H1 (cell line): ENCODE results near the gene IQSEC3. TPM values are rescaled to one million over a fixed set of nuclear protein-coding genes. Genes with fewer than 3 reads are reported as not detected.

Experiments used
- CTCF ChIA-PET: fragments of 300-600 bp; sonication (Branson Sonifier 250); formaldehyde crosslinking; loops from one replicate; lab custom pipeline; 2021; ENCODE audit not compliant: partially characterized antibody; lab: Charles Lee
- POLR2A ChIA-PET: fragments of 300-600 bp; sonication (Branson Sonifier 250); formaldehyde crosslinking; loops from one replicate; lab custom pipeline; 2021; ENCODE audit warnings: inconsistent platforms; ENCODE audit not compliant: partially characterized antibody; lab: Charles Lee
- DNase-seq, 2 experiments: peaks; one replicate each; pipeline versions ENCODE4 v3.0.0 to v3.0.0-alpha.2; 2010 to 2022; ENCODE audit warnings: low spot score in 2 of 2, low read depth in 1 of 2, mixed read lengths in 1 of 2
- FAIRE-seq: peaks from 2 replicates; lab custom pipeline; 2011; peaks lifted over from hg19 to GRCh38; lab: Jason Lieb, UNC
- H2AFZ ChIP-seq: 2 replicates; pipeline ENCODE4 v1.8.1; 2012; ENCODE audit warnings: low read length, inconsistent platforms
- H2AK5ac ChIP-seq: 2 replicates; pipeline ENCODE4 v1.6.1; 2013; ENCODE audit warnings: low read depth, low read length
- H2BK120ac ChIP-seq: replicated peaks from 2 replicates; pipeline ENCODE3; 2013; ENCODE audit warnings: low read depth, low read length, inconsistent platforms
- H2BK12ac ChIP-seq: 2 replicates; pipeline ENCODE4 v1.6.1; 2013; ENCODE audit warnings: low read depth, low read length
- H2BK15ac ChIP-seq: 2 replicates; pipeline ENCODE4 v1.6.1; 2013; ENCODE audit warnings: low read length
- H2BK20ac ChIP-seq: 2 replicates; pipeline ENCODE4 v1.6.1; 2013; ENCODE audit warnings: low read length
- H2BK5ac ChIP-seq: 2 replicates; pipeline ENCODE4 v1.6.1; 2013; ENCODE audit warnings: low read depth, low read length
- H3K14ac ChIP-seq: 2 replicates; pipeline ENCODE4 v1.6.1; 2013; ENCODE audit warnings: inconsistent platforms; ENCODE audit not compliant: insufficient read length
- H3K18ac ChIP-seq: 2 replicates; pipeline ENCODE4 v1.6.1; 2013; ENCODE audit warnings: low read length; ENCODE audit errors: extremely low read depth
- H3K23ac ChIP-seq: 2 replicates; pipeline ENCODE4 v1.6.1; 2013; ENCODE audit warnings: inconsistent platforms; ENCODE audit not compliant: insufficient read length
- H3K23me2 ChIP-seq: 2 replicates; pipeline ENCODE4 v1.6.1; 2013; ENCODE audit warnings: low read depth, low read length
- H3K27ac ChIP-seq: 2 replicates; pipeline ENCODE4 v1.6.1; 2011; ENCODE audit warnings: low read depth, low read length, inconsistent platforms
- H3K27me3 ChIP-seq, 4 experiments: replicated peaks in 1 of 4; 1 replicate in 1 of 4; 2 replicates in 3 of 4; pipeline versions ENCODE4 v1.6.1 to v1.8.1; 2011 to 2013; ENCODE audit warnings: low read length in 3 of 4, mild to moderate bottlenecking in 3 of 4, inconsistent platforms in 2 of 4, mixed read lengths in 2 of 4, moderate library complexity in 1 of 4; ENCODE audit not compliant: control insufficient read depth in 3 of 4, insufficient read depth in 3 of 4; ENCODE audit errors: extremely low read depth in 1 of 4
- H3K36me3 ChIP-seq, 4 experiments: 2 replicates each; pipeline versions ENCODE4 v1.6.1 to v1.8.1; 2011 to 2013; ENCODE audit warnings: mild to moderate bottlenecking in 4 of 4, low read length in 3 of 4, moderate library complexity in 2 of 4, control low read depth in 1 of 4, inconsistent platforms in 1 of 4; ENCODE audit not compliant: insufficient read depth in 4 of 4, control insufficient read depth in 2 of 4
- H3K4ac ChIP-seq: replicated peaks from 2 replicates; pipeline ENCODE3; 2013; ENCODE audit warnings: low read length, low read depth, mixed read lengths, inconsistent platforms; ENCODE audit not compliant: insufficient read length
- H3K4me1 ChIP-seq, 4 experiments: replicated peaks in 1 of 4; 1 replicate in 1 of 4; 2 replicates in 3 of 4; pipeline versions ENCODE4 v1.6.1 to v1.8.1; 2011 to 2013; ENCODE audit warnings: low read length in 3 of 4, inconsistent platforms in 2 of 4, mixed read lengths in 1 of 4; ENCODE audit not compliant: insufficient read depth in 4 of 4, control insufficient read depth in 3 of 4
- H3K4me2 ChIP-seq, 2 experiments: 2 replicates each; pipeline versions ENCODE4 v1.6.1 to v1.8.1; 2011 to 2013; ENCODE audit warnings: low read depth in 2 of 2, low read length in 2 of 2, control low read depth in 1 of 2, inconsistent platforms in 1 of 2, mild to moderate bottlenecking in 1 of 2; ENCODE audit not compliant: insufficient read depth in 1 of 2
- H3K4me3 ChIP-seq, 4 experiments: fragments of 200-600, 300-600 bp in 1 of 4; sonication (generic), shearing (Covaris generic), sonication (Bioruptor Twin) in 1 of 4; 2 replicates each; pipeline versions ENCODE4 v1.5.1 to v1.8.1; 2011 to 2016; ENCODE audit warnings: low read length in 4 of 4, low read depth in 3 of 4, control low read depth in 2 of 4, inconsistent platforms in 2 of 4, mild to moderate bottlenecking in 2 of 4, mixed read lengths in 1 of 4, moderate library complexity in 1 of 4; ENCODE audit not compliant: insufficient read depth in 2 of 4; ENCODE audit errors: extremely low read depth in 1 of 4
- H3K56ac ChIP-seq: replicated peaks from 2 replicates; pipeline ENCODE3; 2013; ENCODE audit warnings: low read depth, mild to moderate bottlenecking, mixed read lengths, low read length, inconsistent platforms; ENCODE audit not compliant: insufficient read length
- H3K79me1 ChIP-seq: 2 replicates; pipeline ENCODE4 v1.6.1; 2013; ENCODE audit warnings: low read depth, low read length, control low read depth
- H3K79me2 ChIP-seq, 2 experiments: 2 replicates each; pipeline versions ENCODE4 v1.6.1 to v1.8.1; 2012 to 2013; ENCODE audit warnings: low read length in 2 of 2, mild to moderate bottlenecking in 2 of 2, inconsistent platforms in 1 of 2; ENCODE audit not compliant: insufficient read depth in 2 of 2, control insufficient read depth in 1 of 2
- H3K9ac ChIP-seq, 4 experiments: replicated peaks in 1 of 4; 1 replicate in 1 of 4; 2 replicates in 3 of 4; pipeline versions ENCODE4 v1.6.1 to v1.8.1; 2011 to 2013; ENCODE audit warnings: low read depth in 3 of 4, low read length in 3 of 4, control low read depth in 2 of 4, mild to moderate bottlenecking in 2 of 4, moderate library complexity in 2 of 4, inconsistent platforms in 1 of 4; ENCODE audit errors: extremely low read depth in 1 of 4
- H3K9me3 ChIP-seq, 2 experiments: 2 replicates each; pipeline versions ENCODE4 v1.6.1 to v1.8.1; 2012 to 2013; ENCODE audit warnings: mild to moderate bottlenecking in 2 of 2, moderate library complexity in 2 of 2, control low read depth in 1 of 2, inconsistent platforms in 1 of 2, low read depth in 1 of 2, low read length in 1 of 2, mixed read lengths in 1 of 2; ENCODE audit not compliant: insufficient read depth in 2 of 2
- H4K20me1 ChIP-seq, 2 experiments: replicated peaks in 1 of 2; 2 replicates each; pipeline versions ENCODE3 to v1.8.1; 2011 to 2013; ENCODE audit warnings: inconsistent platforms in 2 of 2, low read length in 2 of 2, mild to moderate bottlenecking in 1 of 2; ENCODE audit not compliant: insufficient read depth in 2 of 2, control insufficient read depth in 1 of 2
- H4K5ac ChIP-seq: 2 replicates; pipeline ENCODE4 v1.6.1; 2013; ENCODE audit warnings: low read length, low read depth, mixed read lengths, inconsistent platforms; ENCODE audit not compliant: insufficient read length
- H4K8ac ChIP-seq: 2 replicates; pipeline ENCODE4 v1.8.0; 2013; ENCODE audit warnings: mild to moderate bottlenecking, moderate library complexity, low read length, inconsistent platforms; ENCODE audit not compliant: insufficient read depth; ENCODE audit errors: extremely low read depth
- H4K91ac ChIP-seq: replicated peaks from 2 replicates; pipeline ENCODE3; 2013; ENCODE audit warnings: low read length, mixed read lengths, inconsistent platforms; ENCODE audit not compliant: insufficient read length
- BACH1 ChIP-seq: IDR thresholded peaks from 2 replicates; pipeline ENCODE4 v1.6.1; 2012; ENCODE audit warnings: low read length, improper control_type of control experiment
- CBX5 ChIP-seq: fragments of 300-800, 300-1000 bp; sonication (generic); IDR thresholded peaks from 2 replicates; pipeline ENCODE4 v1.7.1; 2016; ENCODE audit warnings: antibody characterized with exemption, low read length, low read depth
- SIRT6 ChIP-seq: IDR thresholded peaks from one replicate; pipeline ENCODE4 v1.7.1; 2012; ENCODE audit warnings: low read length, inconsistent platforms
- WGBS, 2 experiments: shearing (Covaris generic) in 1 of 2; methylation state at CpG; one replicate each; pipeline versions ENCODE4 v1.1.6 to v1.1.7; 2013 to 2015; ENCODE audit warnings: low lambda C conversion rate in 2 of 2, mixed read lengths in 2 of 2, inconsistent platforms in 1 of 2, low coverage in 1 of 2, missing lambda C conversion rate in 1 of 2; ENCODE audit not compliant: insufficient replicate concordance in 2 of 2, insufficient coverage in 1 of 2, insufficient read length in 1 of 2; ENCODE audit errors: extremely low coverage in 1 of 2, missing lambda C conversion rate in 1 of 2; 5-methylcytosine and 5-hydroxymethylcytosine counted together
- polyA plus RNA-seq, 7 experiments: library from polyadenylated mRNA; depleted of rRNA in 3 of 7; stranded (reverse) in 5 of 7; unstranded in 2 of 7; fragments of >200 nt in 5 of 7; fragments of 200-250 nt in 2 of 7; gene quantifications; 1 replicate in 5 of 7; 2 replicates in 1 of 7; 4 replicates in 1 of 7; pipeline versions ENCODE4 v1.2.1 to v1.2.3, GENCODE V29; 2011 to 2013; ENCODE audit warnings: missing spikeins in 2 of 7, mixed read lengths in 2 of 7
- total RNA-seq: library from RNA; stranded (reverse); fragmentation: NEBNext Ultra II Directional; extraction: Animal tissue kit (Norgen Biotek cat#: 25700); gene quantifications from 2 replicates; pipeline ENCODE4 v1.2.1, GENCODE V29; 2021
- TF ChIP-seq, protein P1 (sequence below), 3 experiments: IDR thresholded peaks; 1 replicate in 2 of 3; 2 replicates in 1 of 3; pipeline versions ENCODE4 v1.5.1 to v1.6.1; 2011; ENCODE audit warnings: low read length in 3 of 3, mild to moderate bottlenecking in 3 of 3, inconsistent platforms in 2 of 3, low read depth in 1 of 3, moderate library complexity in 1 of 3; ENCODE audit not compliant: insufficient read depth in 1 of 3; ENCODE audit errors: control extremely low read depth in 1 of 3
- TF ChIP-seq, protein P2 (sequence below): IDR thresholded peaks from 2 replicates; pipeline ENCODE4 v1.6.1; 2012; ENCODE audit warnings: inconsistent platforms

Gene IQSEC3
- total and polyA plus RNA-seq, 2 of the 8 experiments (the other 6 are each of a cell fraction or from before 2014, with no cell fraction given): 1.2 to 3.1 TPM

DNA sequence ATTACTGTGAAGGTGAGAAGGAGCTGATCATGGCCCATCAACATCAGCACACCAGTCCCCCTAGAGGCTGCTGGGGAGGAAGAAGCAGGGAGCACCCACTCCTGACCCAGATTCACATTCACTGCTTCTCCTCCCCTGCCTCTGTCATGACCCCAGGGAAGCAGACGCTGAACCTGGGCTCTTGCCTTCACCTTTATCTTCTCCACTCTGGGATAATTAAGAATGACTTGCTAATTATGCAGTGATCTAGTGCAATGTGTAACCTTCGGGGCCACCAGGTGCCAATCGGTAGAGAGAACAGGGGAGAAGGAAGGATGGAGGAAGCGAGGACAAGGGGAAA, 44.4 kb upstream of the IQSEC3 start:
- Histone ChIP-seq H3K27me3 (no peaks in the 10 kb centered on the region), H2BK120ac (no peak overlapping the region), H3K4me3 (no peak overlapping the region), H3K14ac (no peak overlapping the region), H2BK5ac (no peak overlapping the region; the same call in 1 of the 2 replicates), H4K91ac (no peak overlapping the region), H3K9ac (no peak overlapping the region), H3K27ac (no peak overlapping the region), H2AK5ac (no peak overlapping the region), H3K18ac (no peak overlapping the region), H3K79me2 (no peaks in the 10 kb centered on the region), H4K5ac (no peak overlapping the region), H3K36me3 (peaks cover 2 to 11% (median 9%) of the 10 kb centered on the region in 4 experiments; a peak in 5 of 8 replicates), H3K4ac (no peak overlapping the region), H2BK15ac (no peak overlapping the region), H3K23ac (no peak overlapping the region), H4K8ac (no peak overlapping the region), H3K4me1 (no peaks in the 10 kb centered on the region), H3K56ac (no peak overlapping the region), H4K20me1 (peaks cover 7% of the 10 kb centered on the region in 2 experiments), H2BK20ac (no peak overlapping the region), H3K4me2 (no peak overlapping the region), H2BK12ac (no peak overlapping the region), H3K9me3 (no peaks in the 10 kb centered on the region), H3K79me1 (peaks cover 12% of the 10 kb centered on the region; the same call in 1 of the 2 replicates), H2AFZ (no peak overlapping the region), H3K23me2 (no peaks in the 10 kb centered on the region)
- TF ChIP-seq SIRT6: no peak
- no peak for TF ChIP-seq CBX5
- TF ChIP-seq BACH1: no peak
- TF ChIP-seq, protein P1, sequence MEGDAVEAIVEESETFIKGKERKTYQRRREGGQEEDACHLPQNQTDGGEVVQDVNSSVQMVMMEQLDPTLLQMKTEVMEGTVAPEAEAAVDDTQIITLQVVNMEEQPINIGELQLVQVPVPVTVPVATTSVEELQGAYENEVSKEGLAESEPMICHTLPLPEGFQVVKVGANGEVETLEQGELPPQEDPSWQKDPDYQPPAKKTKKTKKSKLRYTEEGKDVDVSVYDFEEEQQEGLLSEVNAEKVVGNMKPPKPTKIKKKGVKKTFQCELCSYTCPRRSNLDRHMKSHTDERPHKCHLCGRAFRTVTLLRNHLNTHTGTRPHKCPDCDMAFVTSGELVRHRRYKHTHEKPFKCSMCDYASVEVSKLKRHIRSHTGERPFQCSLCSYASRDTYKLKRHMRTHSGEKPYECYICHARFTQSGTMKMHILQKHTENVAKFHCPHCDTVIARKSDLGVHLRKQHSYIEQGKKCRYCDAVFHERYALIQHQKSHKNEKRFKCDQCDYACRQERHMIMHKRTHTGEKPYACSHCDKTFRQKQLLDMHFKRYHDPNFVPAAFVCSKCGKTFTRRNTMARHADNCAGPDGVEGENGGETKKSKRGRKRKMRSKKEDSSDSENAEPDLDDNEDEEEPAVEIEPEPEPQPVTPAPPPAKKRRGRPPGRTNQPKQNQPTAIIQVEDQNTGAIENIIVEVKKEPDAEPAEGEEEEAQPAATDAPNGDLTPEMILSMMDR (IDR thresholded peaks at IDR 0.05; ENCODE audit: control extremely low read depth in 1 of 3, insufficient read depth in 1 of 3, low read depth in 1 of 3, low read length in 3 of 3): peak in 2 of 3 experiments; percentile 26 to 43; a peak in 2 of 4 replicates
- TF ChIP-seq, protein P2, sequence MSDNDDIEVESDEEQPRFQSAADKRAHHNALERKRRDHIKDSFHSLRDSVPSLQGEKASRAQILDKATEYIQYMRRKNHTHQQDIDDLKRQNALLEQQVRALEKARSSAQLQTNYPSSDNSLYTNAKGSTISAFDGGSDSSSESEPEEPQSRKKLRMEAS: no peak
- POLR2A ChIA-PET: no interaction called here
- CTCF ChIA-PET: no interaction called here
- no peak for FAIRE-seq
- DNase-seq: peak in 1 of 2 experiments; percentile 44
- 78% methylated on average over 4 of the region's 4 CpGs; no CpG with 5 or more reads in 1 of the 2 experiments for WGBS, 2 experiments
